ENCODE results near the gene SHISAL2B. TPM values are rescaled to one million over a fixed set of nuclear protein-coding genes. Genes with fewer than 3 reads are reported as not detected.

Gene SHISAL2B
- not detected for total RNA-seq
- not detected for polyA plus RNA-seq
- long read RNA-seq, donor 1: 0 reads
- long read RNA-seq, donor 2: 0 reads
- long read RNA-seq, donor 3: 0 reads

DNA sequence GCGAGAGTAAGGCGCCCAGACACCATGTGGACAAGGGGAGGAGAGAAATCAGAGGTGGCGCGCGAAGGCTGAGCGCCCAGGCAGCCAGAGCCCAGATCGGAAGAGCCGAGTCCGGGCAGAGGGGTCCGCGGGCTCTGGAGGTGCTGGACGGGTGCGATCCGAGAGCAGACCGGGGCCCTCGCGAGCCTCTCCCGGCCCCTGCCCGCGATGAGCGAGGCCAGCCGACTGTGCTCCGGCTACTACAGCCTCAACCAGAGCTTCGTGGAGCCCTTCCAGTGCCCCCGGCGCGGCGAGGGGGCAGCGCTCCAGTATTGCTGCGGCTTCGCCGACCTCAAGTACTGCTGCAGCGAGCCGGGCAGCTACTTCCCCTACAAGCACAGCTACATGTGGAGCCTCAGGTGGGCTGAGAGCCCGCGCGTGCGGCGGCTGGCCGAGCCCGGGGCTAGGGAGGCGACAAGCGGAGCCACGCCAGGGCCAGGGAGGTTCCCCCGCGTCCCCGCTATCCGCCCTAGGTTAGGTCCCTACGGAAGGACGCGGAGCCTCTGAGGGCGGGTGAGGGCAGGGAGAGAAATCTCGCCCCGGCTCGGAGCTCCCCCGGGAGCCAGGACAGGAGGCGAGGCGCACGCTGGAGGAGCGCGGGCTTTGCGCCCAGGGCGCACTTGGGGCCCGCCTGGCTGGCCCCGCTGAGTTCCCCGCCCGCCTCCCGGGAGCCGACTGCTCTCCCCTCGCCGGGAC lies at the start of gene SHISAL2B:
SHISAL2B (plus strand) TSS at position 87 of the 735 bp plus-strand sequence; CDS start at position 208, 121 bp downstream.
- peak in 1 of 4 donors; percentile 33 for ATAC-seq
- peaks cover 0 to 13% (median 1%) of the 10 kb centered on the region in 12 donors for H3K4me1 ChIP-seq
- TF ChIP-seq, protein P1, sequence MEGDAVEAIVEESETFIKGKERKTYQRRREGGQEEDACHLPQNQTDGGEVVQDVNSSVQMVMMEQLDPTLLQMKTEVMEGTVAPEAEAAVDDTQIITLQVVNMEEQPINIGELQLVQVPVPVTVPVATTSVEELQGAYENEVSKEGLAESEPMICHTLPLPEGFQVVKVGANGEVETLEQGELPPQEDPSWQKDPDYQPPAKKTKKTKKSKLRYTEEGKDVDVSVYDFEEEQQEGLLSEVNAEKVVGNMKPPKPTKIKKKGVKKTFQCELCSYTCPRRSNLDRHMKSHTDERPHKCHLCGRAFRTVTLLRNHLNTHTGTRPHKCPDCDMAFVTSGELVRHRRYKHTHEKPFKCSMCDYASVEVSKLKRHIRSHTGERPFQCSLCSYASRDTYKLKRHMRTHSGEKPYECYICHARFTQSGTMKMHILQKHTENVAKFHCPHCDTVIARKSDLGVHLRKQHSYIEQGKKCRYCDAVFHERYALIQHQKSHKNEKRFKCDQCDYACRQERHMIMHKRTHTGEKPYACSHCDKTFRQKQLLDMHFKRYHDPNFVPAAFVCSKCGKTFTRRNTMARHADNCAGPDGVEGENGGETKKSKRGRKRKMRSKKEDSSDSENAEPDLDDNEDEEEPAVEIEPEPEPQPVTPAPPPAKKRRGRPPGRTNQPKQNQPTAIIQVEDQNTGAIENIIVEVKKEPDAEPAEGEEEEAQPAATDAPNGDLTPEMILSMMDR (IDR thresholded peaks at IDR 0.05): no peak
- TF ChIP-seq POLR2A (IDR thresholded peaks at IDR 0.05): no peak

DNA sequence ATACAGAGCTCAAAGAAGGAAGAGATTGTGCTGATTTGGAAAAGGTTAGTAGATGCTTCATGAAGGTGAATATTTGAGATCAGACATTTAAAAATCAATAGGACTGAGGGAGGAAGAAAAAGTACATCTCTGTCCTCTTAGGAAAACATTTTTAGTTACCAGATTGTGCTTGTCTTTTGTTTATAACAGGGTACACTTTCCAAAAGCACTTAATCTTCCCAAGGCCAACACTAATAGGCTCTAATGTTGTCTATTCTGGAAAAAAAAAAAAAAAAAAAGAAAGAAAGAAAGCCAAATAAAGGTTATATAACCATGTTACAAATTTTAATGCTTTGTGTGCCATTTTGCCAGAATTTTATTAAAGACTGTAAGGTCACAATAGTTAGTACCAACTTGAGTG lies 45.5 kb upstream of the SHISAL2B start:
- Histone ChIP-seq H3K27me3 (no peaks in the 10 kb centered on the region), H3K4me1 (no peaks in the 10 kb centered on the region), H3K9me3 (no peaks in the 10 kb centered on the region), H3K27ac (no peak overlapping the region), H3K36me3 (no peaks in the 10 kb centered on the region), H3K4me3 (no peak overlapping the region)
- TF ChIP-seq POLR2A (IDR thresholded peaks at IDR 0.05): no peak
- TF ChIP-seq, protein P1 (IDR thresholded peaks at IDR 0.05): no peak
- DNase-seq (no peak), ATAC-seq (no peak)
- intact Hi-C loops (cut with DNase I): no loop called here

More for the DNA sequence above, at the start of gene SHISAL2B:
- H3K9me3 ChIP-seq: peaks cover 0 to under 1% (median 0%) of the 10 kb centered on the region in 12 donors
- no peak for DNase-seq
- H3K27me3 ChIP-seq: peaks cover 2 to 61% (median 20%) of the 10 kb centered on the region in 9 donors
- intact Hi-C loops (cut with DNase I): no loop called here
- no peak within 1 kb of the TSS for H3K27ac ChIP-seq
- H3K36me3 ChIP-seq: no peaks in the 10 kb centered on the region
- WGBS, 4 donors: 1% methylated on average over 46 to 71 of the region's 71 CpGs
- peak within 1 kb of the TSS; percentile 12 to 46 (median 34) for H3K4me3 ChIP-seq

DNA sequence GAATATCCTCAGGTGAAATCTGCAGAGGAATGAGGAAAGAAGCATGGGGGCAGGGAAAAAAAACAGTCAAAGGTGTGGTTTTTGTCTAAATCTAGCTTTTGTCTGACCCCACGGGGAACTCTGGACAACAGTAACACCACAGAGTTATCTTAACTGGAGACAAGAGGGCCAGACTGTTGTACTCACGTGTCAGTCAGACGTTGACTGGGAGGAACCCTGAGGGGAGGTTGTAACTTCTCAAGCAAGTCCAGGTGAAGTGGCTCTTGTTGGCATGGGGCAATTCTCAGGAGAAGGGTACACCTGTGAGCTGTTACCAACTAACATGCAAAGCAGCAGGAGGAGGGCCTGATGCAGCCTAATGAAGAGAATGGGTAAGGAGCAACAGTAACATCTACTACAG lies 44.1 kb upstream of the SHISAL2B start:
- ATAC-seq (no peak), DNase-seq (no peak)
- H3K36me3 ChIP-seq: no peaks in the 10 kb centered on the region
- no peaks in the 10 kb centered on the region for H3K9me3 ChIP-seq
- H3K27me3 ChIP-seq: no peaks in the 10 kb centered on the region
- TF ChIP-seq POLR2A (IDR thresholded peaks at IDR 0.05): no peak
- H3K4me1 ChIP-seq: no peaks in the 10 kb centered on the region
- intact Hi-C loops (cut with DNase I): no loop called here
- no peak overlapping the region for H3K4me3 ChIP-seq
- no peak overlapping the region for H3K27ac ChIP-seq
- WGBS, 4 donors: 39 to 55% (median 44%) methylated on average over 3 of the region's 3 CpGs

DNA sequence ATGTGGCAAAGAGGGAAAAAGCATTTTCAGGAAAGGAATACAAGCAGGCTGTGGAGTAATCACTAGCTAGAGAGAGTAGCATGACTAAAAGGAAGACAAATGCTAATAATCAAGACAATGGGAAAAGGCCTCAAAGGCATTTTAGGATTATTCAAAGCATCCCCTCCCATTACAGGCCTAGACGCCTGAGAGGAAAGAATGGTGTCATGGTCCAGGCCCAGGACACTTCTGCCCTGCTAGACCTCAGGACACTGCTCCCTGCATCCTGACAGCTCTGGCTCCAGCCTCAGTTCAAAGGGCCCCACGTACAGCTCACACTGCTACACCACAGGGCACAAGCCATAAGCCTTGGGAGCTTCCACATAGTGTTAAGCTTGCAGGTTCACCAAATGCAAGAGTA lies 40.8 kb upstream of the SHISAL2B start:
- Histone ChIP-seq H3K4me1 (no peaks in the 10 kb centered on the region), H3K36me3 (no peaks in the 10 kb centered on the region), H3K4me3 (no peak overlapping the region), H3K9me3 (no peaks in the 10 kb centered on the region), H3K27ac (no peak overlapping the region), H3K27me3 (no peaks in the 10 kb centered on the region)
- intact Hi-C loops (cut with DNase I): no loop called here
- TF ChIP-seq, protein P1 (IDR thresholded peaks at IDR 0.05): no peak
- TF ChIP-seq POLR2A (IDR thresholded peaks at IDR 0.05): no peak
- DNase-seq: no peak
- no peak for ATAC-seq
- WGBS, 4 donors: 57 to 92% (median 69%) methylated on average over 2 of the region's 2 CpGs
